H9 (cell line): Measurements from ENCODE around the gene PDZD8. TPM values are rescaled to one million over a fixed set of nuclear protein-coding genes. Genes with fewer than 3 reads are reported as not detected.

Experiments used
- DNase-seq: peaks from one replicate; pipeline ENCODE4 v3.0.0-alpha.2; 2017
- H2AFZ ChIP-seq: one replicate; pipeline ENCODE4 v1.6.1; 2013; ENCODE audit warnings: mild to moderate bottlenecking, low read length, control low read depth, moderate library complexity
- H2AK5ac ChIP-seq: 2 replicates; pipeline ENCODE4 v1.6.1; 2013; ENCODE audit warnings: low read length, control low read depth, mixed read lengths; ENCODE audit not compliant: insufficient read length
- H2BK120ac ChIP-seq: one replicate; pipeline ENCODE4 v1.6.1; 2013; ENCODE audit warnings: low read depth, mild to moderate bottlenecking, low read length, control low read depth, inconsistent platforms; ENCODE audit not compliant: poor library complexity, severe bottlenecking
- H2BK12ac ChIP-seq: 2 replicates; pipeline ENCODE4 v1.6.1; 2013; ENCODE audit warnings: low read length, control low read depth, mixed read lengths, low read depth; ENCODE audit not compliant: insufficient read length
- H2BK15ac ChIP-seq: 2 replicates; pipeline ENCODE4 v1.6.1; 2013; ENCODE audit warnings: low read depth, low read length, control low read depth
- H2BK20ac ChIP-seq: one replicate; pipeline ENCODE4 v1.6.1; 2013; ENCODE audit warnings: low read depth, mild to moderate bottlenecking, low read length, control low read depth, inconsistent platforms; ENCODE audit not compliant: poor library complexity, severe bottlenecking
- H2BK5ac ChIP-seq: 2 replicates; pipeline ENCODE4 v1.6.1; 2013; ENCODE audit warnings: low read length, control low read depth, mixed read lengths; ENCODE audit not compliant: insufficient read length
- H3K14ac ChIP-seq: 2 replicates; pipeline ENCODE4 v1.6.1; 2013; ENCODE audit warnings: low read length, control low read depth; ENCODE audit not compliant: insufficient read depth
- H3K18ac ChIP-seq: 2 replicates; pipeline ENCODE4 v1.6.1; 2013; ENCODE audit warnings: low read depth, mild to moderate bottlenecking, mixed read lengths, low read length, control low read depth; ENCODE audit not compliant: insufficient read length
- H3K23ac ChIP-seq: 2 replicates; pipeline ENCODE4 v1.6.1; 2013; ENCODE audit warnings: low read length, control low read depth, mixed read lengths, low read depth; ENCODE audit not compliant: insufficient read length
- H3K23me2 ChIP-seq: 2 replicates; pipeline ENCODE4 v1.6.1; 2013; ENCODE audit warnings: low read depth, mild to moderate bottlenecking, mixed read lengths, low read length, control low read depth; ENCODE audit not compliant: insufficient read length, poor library complexity, severe bottlenecking
- H3K27ac ChIP-seq: 2 replicates; pipeline ENCODE4 v1.5.1; 2013; ENCODE audit warnings: low read length, control low read depth, mixed read lengths, low read depth; ENCODE audit not compliant: insufficient read length
- H3K27me3 ChIP-seq: 2 replicates; pipeline ENCODE4 v1.6.1; 2013; ENCODE audit warnings: low read length, control low read depth, inconsistent platforms; ENCODE audit not compliant: insufficient read depth
- H3K4ac ChIP-seq: 2 replicates; pipeline ENCODE4 v1.6.1; 2013; ENCODE audit warnings: low read depth, mild to moderate bottlenecking, control low read depth, inconsistent platforms, low read length, moderate library complexity
- H3K4me1 ChIP-seq: 2 replicates; pipeline ENCODE4 v1.6.1; 2013; ENCODE audit warnings: low read length, control low read depth, inconsistent platforms; ENCODE audit not compliant: insufficient read depth
- H3K4me2 ChIP-seq: 2 replicates; pipeline ENCODE4 v1.6.1; 2013; ENCODE audit warnings: low read length, control low read depth, mixed read lengths; ENCODE audit not compliant: insufficient read length, insufficient read depth
- H3K56ac ChIP-seq: 2 replicates; pipeline ENCODE4 v1.6.1; 2013; ENCODE audit warnings: low read depth, mild to moderate bottlenecking, mixed read lengths, low read length, control low read depth; ENCODE audit not compliant: insufficient read length
- H3K79me1 ChIP-seq: 2 replicates; pipeline ENCODE4 v1.6.1; 2013; ENCODE audit warnings: low read depth, mild to moderate bottlenecking, moderate library complexity, low read length, control low read depth, inconsistent platforms; ENCODE audit not compliant: insufficient read depth, poor library complexity, severe bottlenecking
- H3K79me2 ChIP-seq: 2 replicates; pipeline ENCODE4 v1.6.1; 2013; ENCODE audit warnings: low read length, control low read depth, inconsistent platforms; ENCODE audit not compliant: insufficient read depth
- H3K9ac ChIP-seq: 2 replicates; pipeline ENCODE4 v1.6.1; 2013; ENCODE audit warnings: low read length, control low read depth, mixed read lengths; ENCODE audit not compliant: insufficient read length; ENCODE audit errors: extremely low read depth
- H3K9me3 ChIP-seq: one replicate; pipeline ENCODE4 v1.6.1; 2013; ENCODE audit warnings: low read depth, low read length, inconsistent platforms; ENCODE audit not compliant: control insufficient read depth
- H3T11ph ChIP-seq: one replicate; pipeline ENCODE4 v1.6.1; 2013; ENCODE audit warnings: mild to moderate bottlenecking, low read length, control low read depth, inconsistent platforms
- H4K20me1 ChIP-seq: one replicate; pipeline ENCODE4 v1.6.1; 2013; ENCODE audit not compliant: control insufficient read depth, insufficient read length, insufficient read depth
- H4K5ac ChIP-seq: 2 replicates; pipeline ENCODE4 v1.6.1; 2013; ENCODE audit warnings: low read depth, mild to moderate bottlenecking, mixed read lengths, low read length, control low read depth; ENCODE audit not compliant: insufficient read length
- H4K8ac ChIP-seq: replicated peaks from 2 replicates; pipeline ENCODE4 v1.6.1; 2013; ENCODE audit warnings: low read length, control low read depth, mixed read lengths, low read depth; ENCODE audit not compliant: insufficient read length
- H4K91ac ChIP-seq: 2 replicates; pipeline ENCODE4 v1.6.1; 2013; ENCODE audit warnings: low read depth, mild to moderate bottlenecking, moderate library complexity, mixed read lengths, low read length, control low read depth; ENCODE audit not compliant: insufficient read length
- H3K27ac Mint-ChIP-seq, 3 experiments: 2 replicates in 2 of 3; 3 replicates in 1 of 3; pipeline ENCODE4 v1.8.0; 2020 to 2021; ENCODE audit warnings: mixed read lengths in 3 of 3, mild to moderate bottlenecking in 1 of 3, moderate library complexity in 1 of 3
- H3K27me3 Mint-ChIP-seq: 2 replicates; pipeline ENCODE4 v1.8.0; 2021; ENCODE audit warnings: low read depth, mild to moderate bottlenecking, moderate library complexity, mixed read lengths
- H3K36me3 Mint-ChIP-seq, 3 experiments: 2 replicates in 2 of 3; 3 replicates in 1 of 3; pipeline ENCODE4 v1.8.0; 2020 to 2021; ENCODE audit warnings: low read depth in 3 of 3, mixed read lengths in 3 of 3; ENCODE audit not compliant: insufficient read depth in 1 of 3
- H3K4me1 Mint-ChIP-seq, 2 experiments: 2 replicates each; pipeline ENCODE4 v1.8.0; 2020; ENCODE audit warnings: mixed read lengths in 2 of 2
- H3K4me3 Mint-ChIP-seq, 2 experiments: 2 replicates in 1 of 2; 3 replicates in 1 of 2; pipeline ENCODE4 v1.8.0; 2020 to 2021; ENCODE audit warnings: mild to moderate bottlenecking in 2 of 2, mixed read lengths in 2 of 2, moderate library complexity in 1 of 2
- H3K9me3 Mint-ChIP-seq, 2 experiments: 2 replicates in 1 of 2; 3 replicates in 1 of 2; pipeline ENCODE4 v1.8.0; 2020; ENCODE audit warnings: mild to moderate bottlenecking in 2 of 2, mixed read lengths in 2 of 2, moderate library complexity in 1 of 2
- WGBS: extraction: QIAGEN DNeasy Blood & Tissue Kit; methylation state at CpG from one replicate; pipeline ENCODE4 v1.1.7; 2013; ENCODE audit warnings: missing lambda C conversion rate, low lambda C conversion rate, mixed read lengths; ENCODE audit not compliant: insufficient read length; ENCODE audit errors: extremely low coverage; 5-methylcytosine and 5-hydroxymethylcytosine counted together
- total RNA-seq: library from RNA; stranded (reverse); gene quantifications from 2 replicates; pipeline ENCODE4 v1.2.1, GENCODE V29; 2021
- TF ChIP-seq, protein P1 (sequence below): fragments of 200-600 bp; sonication (generic); conservative IDR thresholded peaks from 3 replicates; pipeline ENCODE4 v1.8.0; 2021; ENCODE audit warnings: antibody characterized with exemption, mild to moderate bottlenecking

The PDZD8 gene
- total RNA-seq, 1 experiment from 2014 or later: 38.2 TPM

GRCh38 chr10:117413928-117414618 is 38.8 kb upstream of the PDZD8 start:
- Histone ChIP-seq H3K9me3 (no peaks in the 10 kb centered on the region), H4K91ac (no peak overlapping the region), H3K27me3 (no peaks in the 10 kb centered on the region), H2BK12ac (no peak overlapping the region), H2BK15ac (0 out of 2 replicates have a peak overlapping the region, but pooled peaks have one; percentile 68), H3K9ac (no peak overlapping the region), H3K79me1 (no peaks in the 10 kb centered on the region), H3K18ac (no peak overlapping the region), H2BK20ac (no peak overlapping the region), H3K14ac (no peak overlapping the region), H4K5ac (no peak overlapping the region), H3K4me1 (no peaks in the 10 kb centered on the region), H4K8ac (no peak overlapping the region), H2BK5ac (no peak overlapping the region), H3K23me2 (no peaks in the 10 kb centered on the region), H2BK120ac (no peak overlapping the region), H3K56ac (no peak overlapping the region), H3K4ac (no peak overlapping the region), H3K27ac (no peak overlapping the region), H3T11ph (no peak overlapping the region), H2AFZ (no peak overlapping the region), H2AK5ac (no peak overlapping the region), H3K79me2 (no peaks in the 10 kb centered on the region), H4K20me1 (no peaks in the 10 kb centered on the region), H3K4me2 (no peak overlapping the region), H3K23ac (no peak overlapping the region)
- peaks cover 5% of the 10 kb centered on the region; the same call in 1 of the 2 replicates for H3K27me3 Mint-ChIP-seq
- peaks cover 9 to 10% of the 10 kb centered on the region in 2 experiments; a peak in 3 of 4 replicates for H3K4me1 Mint-ChIP-seq
- no peaks in the 10 kb centered on the region for H3K36me3 Mint-ChIP-seq
- no CpG with 5 or more reads among the region's 1 CpG for WGBS
- H3K4me3 Mint-ChIP-seq: no peak overlapping the region
- no peak for DNase-seq
- TF ChIP-seq, protein P1, sequence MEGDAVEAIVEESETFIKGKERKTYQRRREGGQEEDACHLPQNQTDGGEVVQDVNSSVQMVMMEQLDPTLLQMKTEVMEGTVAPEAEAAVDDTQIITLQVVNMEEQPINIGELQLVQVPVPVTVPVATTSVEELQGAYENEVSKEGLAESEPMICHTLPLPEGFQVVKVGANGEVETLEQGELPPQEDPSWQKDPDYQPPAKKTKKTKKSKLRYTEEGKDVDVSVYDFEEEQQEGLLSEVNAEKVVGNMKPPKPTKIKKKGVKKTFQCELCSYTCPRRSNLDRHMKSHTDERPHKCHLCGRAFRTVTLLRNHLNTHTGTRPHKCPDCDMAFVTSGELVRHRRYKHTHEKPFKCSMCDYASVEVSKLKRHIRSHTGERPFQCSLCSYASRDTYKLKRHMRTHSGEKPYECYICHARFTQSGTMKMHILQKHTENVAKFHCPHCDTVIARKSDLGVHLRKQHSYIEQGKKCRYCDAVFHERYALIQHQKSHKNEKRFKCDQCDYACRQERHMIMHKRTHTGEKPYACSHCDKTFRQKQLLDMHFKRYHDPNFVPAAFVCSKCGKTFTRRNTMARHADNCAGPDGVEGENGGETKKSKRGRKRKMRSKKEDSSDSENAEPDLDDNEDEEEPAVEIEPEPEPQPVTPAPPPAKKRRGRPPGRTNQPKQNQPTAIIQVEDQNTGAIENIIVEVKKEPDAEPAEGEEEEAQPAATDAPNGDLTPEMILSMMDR: no peak
- no peak overlapping the region for H3K27ac Mint-ChIP-seq
- H3K9me3 Mint-ChIP-seq: no peaks in the 10 kb centered on the region
